ENCODE data around the gene ITGBL1. TPM values are rescaled to one million over a fixed set of nuclear protein-coding genes. Genes with fewer than 3 reads are reported as not detected.

The ITGBL1 gene
- total and polyA plus RNA-seq, 2 experiments from 2014 or later, result 0.29 TPM; not detected in 1

DNA sequence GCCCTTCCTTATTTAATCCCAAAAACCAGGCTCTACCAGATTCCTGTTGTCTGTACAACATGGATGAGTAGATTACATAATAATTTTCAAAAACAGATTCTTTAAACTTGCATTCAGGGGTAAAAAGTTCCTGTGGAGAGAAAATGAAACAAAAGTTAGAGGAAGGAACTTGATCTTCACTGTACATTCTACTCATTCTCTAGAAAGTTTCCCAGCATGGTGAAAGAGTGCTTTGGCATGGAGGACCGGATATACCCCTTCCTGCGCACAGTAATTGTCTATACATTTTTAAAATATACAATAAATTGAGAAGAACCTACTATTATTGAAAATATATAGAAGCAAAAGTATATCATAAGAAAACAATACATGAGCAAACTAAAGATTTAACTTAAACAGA, 274.2 kb downstream of the ITGBL1 start:
- no peaks in the 10 kb centered on the region for H3K9me3 Mint-ChIP-seq
- H3K27me3 Mint-ChIP-seq (ENCODE audit: insufficient read depth, low read depth, poor library complexity), result peaks cover 1% of the 10 kb centered on the region
- Histone ChIP-seq H3K9me2 (ENCODE audit: insufficient read depth) (no peaks in the 10 kb centered on the region), H3K79me2 (replicated peaks; ENCODE audit: insufficient read depth) (no peaks in the 10 kb centered on the region), H3K27me3 (ENCODE audit: insufficient read depth) (no peaks in the 10 kb centered on the region), H3K4me3 (no peak overlapping the region), H3K4me1 (ENCODE audit: insufficient read depth) (no peaks in the 10 kb centered on the region), H4K20me1 (replicated peaks; ENCODE audit: insufficient read depth) (no peaks in the 10 kb centered on the region), H3K4me2 (no peak overlapping the region), H3F3A (replicated peaks; ENCODE audit: low read depth) (no peaks in the 10 kb centered on the region), H2AFZ (no peak overlapping the region), H3K27ac (ENCODE audit: low read depth) (no peak overlapping the region), H3K36me3 (ENCODE audit: insufficient read depth) (no peaks in the 10 kb centered on the region)
- no peak overlapping the region for H3K27ac Mint-ChIP-seq
- TF ChIP-seq EZH2phosphoT487 (IDR thresholded peaks at IDR 0.05; ENCODE audit: unreplicated experiment) (no peak), CREB1 (CRISPR knock-in tag; IDR thresholded peaks at IDR 0.05; ENCODE audit: low read depth) (no peak)
- no peak for DNase-seq (ENCODE audit: low spot score)
- no peak for ATAC-seq
- no peak overlapping the region for H3K4me3 Mint-ChIP-seq
- H3K4me1 Mint-ChIP-seq, result no peaks in the 10 kb centered on the region
- H3K36me3 Mint-ChIP-seq (ENCODE audit: low read depth), result no peaks in the 10 kb centered on the region

DNA sequence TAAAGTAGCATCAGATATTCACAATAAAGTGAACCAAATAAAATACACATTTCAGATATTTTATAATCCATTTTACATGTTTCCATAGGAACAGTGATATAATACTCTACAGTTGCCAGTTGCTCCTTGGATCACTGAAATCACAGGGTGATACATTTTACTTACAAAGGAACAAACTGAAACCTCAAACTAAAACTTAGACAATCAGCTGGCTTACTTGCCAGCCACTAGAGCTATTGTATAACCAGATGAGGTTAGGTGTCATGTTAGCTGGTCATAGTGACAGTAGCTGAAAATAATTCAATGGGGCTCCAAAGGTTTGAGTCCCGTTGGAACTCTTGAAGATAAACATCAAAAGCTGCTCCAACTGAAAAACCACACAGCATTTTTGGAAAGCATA, 274.6 kb downstream of the ITGBL1 start:
- Mint-ChIP-seq H3K4me3 (no peak overlapping the region), H3K9me3 (no peaks in the 10 kb centered on the region), H3K36me3 (ENCODE audit: low read depth) (no peaks in the 10 kb centered on the region), H3K27me3 (ENCODE audit: insufficient read depth, low read depth, poor library complexity) (peaks cover 1% of the 10 kb centered on the region), H3K4me1 (no peaks in the 10 kb centered on the region), H3K27ac (no peak overlapping the region)
- ATAC-seq, result no peak
- no peaks in the 10 kb centered on the region for H3K9me2 ChIP-seq (ENCODE audit: insufficient read depth)
- no peaks in the 10 kb centered on the region for H3F3A ChIP-seq (replicated peaks; ENCODE audit: low read depth)
- H3K79me2 ChIP-seq (replicated peaks; ENCODE audit: insufficient read depth), result no peaks in the 10 kb centered on the region
- H3K27ac ChIP-seq (ENCODE audit: low read depth), result no peak overlapping the region
- H3K36me3 ChIP-seq (ENCODE audit: insufficient read depth), result no peaks in the 10 kb centered on the region
- no peaks in the 10 kb centered on the region for H4K20me1 ChIP-seq (replicated peaks; ENCODE audit: insufficient read depth)
- H3K4me1 ChIP-seq (ENCODE audit: insufficient read depth), result no peaks in the 10 kb centered on the region
- H3K4me2 ChIP-seq, result no peak overlapping the region
- no peak overlapping the region for H2AFZ ChIP-seq
- no peaks in the 10 kb centered on the region for H3K27me3 ChIP-seq (ENCODE audit: insufficient read depth)
- no peak overlapping the region for H3K4me3 ChIP-seq
- no peak for DNase-seq (ENCODE audit: low spot score)
- TF ChIP-seq ZNF331 (CRISPR knock-in tag; IDR thresholded peaks at IDR 0.05; ENCODE audit: low read depth), result no peak
- TF ChIP-seq, protein P1, sequence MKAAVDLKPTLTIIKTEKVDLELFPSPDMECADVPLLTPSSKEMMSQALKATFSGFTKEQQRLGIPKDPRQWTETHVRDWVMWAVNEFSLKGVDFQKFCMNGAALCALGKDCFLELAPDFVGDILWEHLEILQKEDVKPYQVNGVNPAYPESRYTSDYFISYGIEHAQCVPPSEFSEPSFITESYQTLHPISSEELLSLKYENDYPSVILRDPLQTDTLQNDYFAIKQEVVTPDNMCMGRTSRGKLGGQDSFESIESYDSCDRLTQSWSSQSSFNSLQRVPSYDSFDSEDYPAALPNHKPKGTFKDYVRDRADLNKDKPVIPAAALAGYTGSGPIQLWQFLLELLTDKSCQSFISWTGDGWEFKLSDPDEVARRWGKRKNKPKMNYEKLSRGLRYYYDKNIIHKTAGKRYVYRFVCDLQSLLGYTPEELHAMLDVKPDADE (IDR thresholded peaks at IDR 0.05), result no peak
- TF ChIP-seq NANOG (IDR thresholded peaks at IDR 0.05; ENCODE audit: borderline replicate concordance), result no peak
- TF ChIP-seq ZNF114 (CRISPR knock-in tag; IDR thresholded peaks at IDR 0.05), result no peak
- no peak for TF ChIP-seq POLR2AphosphoS5 (IDR thresholded peaks at IDR 0.05; ENCODE audit: low read depth)
- no peak for TF ChIP-seq ZNF462 (CRISPR knock-in tag; IDR thresholded peaks at IDR 0.05)
- TF ChIP-seq STAT1 (IDR thresholded peaks at IDR 0.05; ENCODE audit: unreplicated experiment), result no peak
- TF ChIP-seq CTCF (conservative IDR thresholded peaks at IDR 0.05; ENCODE audit: low read depth in 2 of 2), result no peak
- no peak for TF ChIP-seq EZH2phosphoT487 (IDR thresholded peaks at IDR 0.05; ENCODE audit: unreplicated experiment)

All from GM23338 (cell line).